ENCODE measurements around the gene CREB3L1.
"Not testable (repeated sequence)": the region's sequence is repeated elsewhere in the genome, so short reads cannot be mapped to it uniquely, and the experiment has no call there.

The CREB3L1 gene

DNA sequence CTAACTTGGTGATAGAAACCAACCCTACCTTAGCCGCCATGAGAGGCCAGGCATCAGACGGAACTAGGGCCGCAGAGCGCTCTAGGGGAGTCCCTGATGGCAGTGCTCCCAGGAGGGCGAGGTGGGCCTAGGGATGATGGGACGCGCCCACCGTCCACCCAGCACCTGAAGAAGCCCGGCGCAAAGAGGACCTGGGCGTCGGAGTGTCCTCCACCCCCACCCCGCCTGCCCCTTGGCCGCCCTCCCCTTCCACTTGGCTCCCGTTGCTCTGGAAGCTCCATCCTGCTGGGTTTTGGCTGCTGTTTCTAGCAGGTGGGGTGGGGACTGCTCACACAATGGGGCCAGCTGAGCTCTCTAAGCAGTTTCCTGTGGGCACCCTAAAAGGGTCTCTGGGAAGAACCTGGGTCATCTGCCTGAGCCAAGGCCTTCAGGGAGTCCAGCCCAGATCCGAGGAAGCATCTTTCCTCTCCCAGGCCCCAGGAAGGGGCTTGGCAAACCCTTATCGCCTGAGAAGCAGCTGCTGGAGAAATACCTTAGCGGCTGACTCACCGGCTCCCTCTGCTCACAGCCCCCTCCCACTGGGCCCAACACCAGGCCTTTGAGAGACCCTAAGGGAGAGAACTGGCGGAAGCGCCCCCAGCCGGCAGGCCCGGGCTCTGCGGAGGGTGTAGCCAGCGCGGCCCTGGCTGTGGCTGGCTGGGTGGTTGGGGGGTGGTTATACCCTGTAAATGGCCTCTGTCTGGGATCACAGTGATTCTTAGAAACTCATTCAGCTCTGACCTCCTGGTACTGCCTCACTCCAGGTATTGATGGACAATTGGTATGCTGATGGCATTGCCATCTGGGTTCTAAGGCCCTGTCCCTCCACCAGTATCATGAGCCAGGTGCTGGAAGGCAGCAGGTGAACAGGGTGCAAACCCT lies 19.3 kb downstream of the CREB3L1 start:
- no peak for DNase-seq

DNA sequence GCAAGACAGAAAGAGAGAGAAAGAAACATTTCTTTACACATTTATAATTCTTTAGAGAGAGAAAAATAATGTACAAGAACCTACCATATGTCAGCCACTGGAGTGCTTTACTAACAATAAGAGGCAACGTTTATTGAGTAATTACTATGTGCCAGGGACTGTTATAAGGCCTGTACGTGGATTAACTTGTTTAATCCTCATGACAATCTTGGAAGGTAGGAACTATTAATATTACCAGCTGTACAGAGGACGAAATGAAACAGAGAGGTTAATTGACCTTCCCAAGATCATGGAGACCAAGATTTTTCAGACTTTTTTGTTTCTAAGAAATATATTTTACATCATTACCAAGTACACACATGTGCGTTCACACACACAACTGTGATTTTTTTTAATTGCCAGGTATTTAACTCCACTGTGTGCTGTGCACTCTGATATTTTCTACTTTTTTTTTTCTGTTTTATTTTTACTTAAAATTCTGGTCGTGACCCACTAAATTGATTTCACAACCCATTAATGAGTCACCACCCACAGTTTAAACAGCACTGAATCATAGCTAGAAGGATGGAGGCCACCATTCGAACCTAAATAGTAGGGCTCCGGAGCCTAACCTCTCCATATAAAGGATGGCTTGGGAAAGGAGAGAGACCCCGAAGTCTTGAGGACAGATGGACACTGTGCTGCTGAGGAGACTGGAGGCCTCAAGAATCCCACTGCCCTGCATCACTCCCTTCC lies 21.4 kb downstream of the CREB3L1 start:
- DNase-seq, result no peak

DNA sequence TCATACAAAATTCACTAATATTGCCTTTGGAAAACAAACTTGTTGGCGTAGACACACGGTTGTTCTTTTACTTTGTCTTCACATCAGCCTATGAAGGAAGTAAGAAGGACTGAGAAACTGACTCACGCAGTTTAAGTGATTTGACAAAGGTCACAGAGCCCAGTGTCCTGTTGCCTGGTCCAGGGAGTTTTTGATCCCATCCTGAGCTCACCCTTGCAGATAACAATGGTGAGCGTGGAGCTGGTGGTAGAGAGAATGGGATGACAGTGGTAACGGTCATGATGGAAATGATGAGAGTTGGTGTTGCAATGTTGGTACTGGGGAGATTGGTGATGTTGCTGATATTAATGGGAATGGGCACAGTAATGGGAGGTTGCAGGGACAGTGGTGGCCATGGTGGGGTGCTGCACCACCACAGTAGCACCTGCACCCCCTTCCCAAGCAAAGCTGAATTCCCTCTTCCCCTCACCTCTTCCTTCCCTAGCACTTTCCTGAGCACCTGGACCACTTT lies 22.0 kb downstream of the CREB3L1 start:
- DNase-seq, result no peak

- no peak for DNase-seq
These were observed 22.8 kb downstream of the CREB3L1 start for GRCh38 chr11:46300270-46300669.

DNA sequence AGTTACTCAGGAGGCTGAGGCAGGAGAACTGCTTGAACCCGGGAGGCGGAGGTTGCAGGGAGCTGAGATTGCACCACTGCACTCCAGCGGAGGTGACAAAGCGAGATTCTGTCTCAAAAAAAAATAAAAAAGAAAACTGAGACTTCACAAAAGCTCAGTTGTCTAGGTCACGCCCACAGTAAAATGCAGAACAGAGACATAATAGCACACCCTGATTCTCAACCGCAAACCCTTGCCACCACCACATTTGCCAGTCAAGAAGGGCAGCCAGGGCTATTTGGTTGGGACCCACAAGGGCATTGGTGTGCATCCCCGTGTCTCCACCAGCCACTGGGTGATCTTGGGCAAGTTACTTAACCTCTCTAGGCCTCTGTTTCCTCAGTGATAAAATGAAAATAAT lies 25.4 kb downstream of the CREB3L1 start:
- DNase-seq, result no peak

GRCh38 chr11:46304036-46304435 lies 26.6 kb downstream of the CREB3L1 start:
- DNase-seq, result not testable (repeated sequence)

GRCh38 chr11:46304605-46305179 lies 27.2 kb downstream of the CREB3L1 start:
- no peak for DNase-seq

- no peak for DNase-seq
These were observed 27.8 kb downstream of the CREB3L1 start for GRCh38 chr11:46305295-46305694.

- DNase-seq, result no peak
These were observed 28.9 kb downstream of the CREB3L1 start for GRCh38 chr11:46306296-46306853.

GRCh38 chr11:46307369-46307768 lies 29.9 kb downstream of the CREB3L1 start:
- no peak for DNase-seq

GRCh38 chr11:46307785-46308341 lies 30.4 kb downstream of the CREB3L1 start:
- no peak for DNase-seq

- peak; percentile 68 for DNase-seq
These were observed 31.4 kb downstream of the CREB3L1 start for GRCh38 chr11:46308631-46309419.

DNA sequence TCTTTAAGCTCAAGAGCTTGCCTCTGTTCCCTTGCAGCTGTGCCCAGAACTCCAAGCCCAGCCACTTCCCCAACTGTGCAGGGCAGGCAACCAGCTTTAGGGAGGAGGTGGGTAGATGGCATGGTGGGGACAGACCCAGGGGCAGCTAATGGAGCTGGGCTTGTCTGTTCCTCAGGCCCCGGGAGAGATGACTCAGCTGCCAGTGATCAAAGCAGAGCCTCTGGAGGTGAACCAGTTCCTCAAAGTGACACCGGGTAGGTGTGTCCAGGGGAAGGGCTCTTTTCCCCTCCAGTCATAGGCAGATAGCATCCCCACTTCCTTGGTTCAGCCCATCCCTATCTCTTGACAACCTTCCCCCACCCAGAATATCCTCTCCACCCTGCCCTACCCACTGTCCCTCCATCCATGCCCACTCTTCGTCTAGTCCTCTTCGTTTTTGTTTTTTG lies 32.4 kb downstream of the CREB3L1 start:
- DNase-seq, result no peak

DNA sequence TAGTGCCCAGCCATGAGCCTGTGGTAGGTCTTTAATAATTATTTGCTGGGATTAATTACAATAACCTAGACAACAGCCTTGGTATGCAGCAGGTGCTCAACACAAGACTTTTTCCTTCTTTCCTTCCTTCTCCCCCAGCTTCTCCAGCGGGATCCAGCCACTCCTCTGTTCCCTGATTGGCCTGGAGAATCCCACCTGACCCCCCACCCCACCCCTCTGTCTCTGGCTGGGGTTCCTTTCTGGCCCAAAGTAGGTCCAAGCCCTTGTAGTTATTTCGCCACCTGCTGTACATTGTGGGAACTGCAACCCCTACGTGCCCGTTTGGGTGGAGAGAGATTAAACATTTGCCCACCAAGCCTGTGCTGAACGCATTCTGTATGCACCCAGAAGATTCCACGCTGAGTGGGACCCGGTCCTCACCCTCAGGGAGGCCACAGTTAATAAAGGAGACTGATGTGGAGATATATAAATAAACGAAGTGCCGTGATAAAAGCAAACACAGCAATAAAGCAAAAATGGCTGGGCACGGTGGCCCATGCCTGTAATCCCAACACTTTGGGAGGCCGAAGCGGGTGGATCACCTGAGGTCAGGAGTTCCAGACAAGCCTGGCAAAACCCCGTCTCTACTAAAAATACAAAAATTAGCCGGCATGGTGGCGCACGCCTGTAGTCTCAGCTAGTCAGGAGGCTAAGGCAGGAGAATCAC lies 37.7 kb downstream of the CREB3L1 start:
- peak; percentile 78 for DNase-seq

DNA sequence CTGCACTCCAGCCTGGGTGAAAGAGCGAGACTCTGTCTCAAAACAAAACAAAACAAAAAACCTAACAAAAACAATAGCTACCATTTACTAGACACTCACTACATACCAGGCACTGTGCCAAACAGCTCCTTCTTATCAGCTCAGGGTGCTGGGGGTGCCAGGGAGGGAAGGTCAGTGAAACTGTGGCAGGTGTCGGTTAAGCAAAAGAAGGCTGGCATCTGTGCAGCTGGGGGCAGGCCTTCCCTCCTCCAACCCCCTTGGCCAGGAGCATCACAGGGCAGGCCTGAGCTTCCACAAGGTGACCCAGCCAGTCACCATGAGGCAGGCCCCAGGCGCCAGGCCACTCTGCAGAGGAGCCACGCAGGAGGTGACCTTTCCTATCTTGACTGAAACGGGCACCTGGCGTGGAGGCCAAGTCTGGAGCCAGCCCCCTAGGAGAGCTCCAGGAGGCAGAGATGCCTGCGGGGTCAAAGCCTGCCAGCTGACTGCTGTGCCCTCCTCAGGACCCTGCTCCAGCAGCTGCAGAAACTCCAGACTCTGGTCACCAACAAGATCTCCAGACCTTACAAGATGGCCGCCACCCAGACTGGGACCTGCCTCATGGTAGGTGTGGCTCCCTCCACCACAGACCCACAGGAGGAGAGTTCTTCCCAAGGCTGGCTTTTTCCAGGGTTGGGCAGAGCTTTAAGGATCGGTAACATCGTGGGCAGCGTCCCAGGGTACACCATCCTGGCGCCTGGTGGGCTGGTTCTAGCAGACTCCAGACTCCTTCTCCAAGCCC lies 38.5 kb downstream of the CREB3L1 start:
- no peak for DNase-seq

DNA sequence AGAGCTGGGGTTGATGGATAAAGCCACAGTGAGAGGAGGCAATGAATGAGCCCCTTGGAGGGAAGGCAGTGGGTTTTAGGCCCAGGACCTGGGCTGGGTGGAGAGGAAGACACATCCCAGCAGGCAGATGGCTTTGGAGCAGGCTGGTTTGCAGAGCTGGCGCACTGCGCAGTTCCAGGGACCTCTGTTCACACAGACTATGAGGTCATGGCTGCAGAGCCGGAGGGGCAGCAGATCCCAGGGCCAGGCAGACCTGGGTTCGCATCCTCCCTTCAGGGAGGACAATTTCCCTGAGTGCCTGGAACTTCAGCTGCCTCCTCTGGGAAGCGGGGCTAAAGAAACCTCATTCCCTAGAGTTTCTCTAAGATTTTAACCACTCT lies 41.6 kb downstream of the CREB3L1 start:
- no peak for DNase-seq

- DNase-seq, result no peak
These were observed 44.3 kb downstream of the CREB3L1 start for GRCh38 chr11:46321757-46322156.

GRCh38 chr11:46322759-46323158 lies 45.3 kb downstream of the CREB3L1 start:
- no peak for DNase-seq

- no peak for DNase-seq
These were observed 49.5 kb downstream of the CREB3L1 start for GRCh38 chr11:46326813-46327416.

GRCh38 chr11:46327829-46328228 lies 50.4 kb downstream of the CREB3L1 start:
- DNase-seq, result no peak
